HL-60 (cell line): Measurements from ENCODE around the gene FAM222B.

Source experiments
- CTCF ChIP-seq: IDR thresholded peaks from one replicate; pipeline ENCODE4 v1.5.1; 2011; ENCODE audit warnings: low read length, control low read depth, inconsistent platforms; ENCODE audit not compliant: insufficient read depth
- POLR2AphosphoS5 ChIP-seq: IDR thresholded peaks from 2 replicates; pipeline ENCODE4 v1.6.1; 2012; ENCODE audit warnings: low read depth
- REST ChIP-seq: IDR thresholded peaks from 2 replicates; pipeline ENCODE4 v1.6.1; 2012; ENCODE audit warnings: low read depth; ENCODE audit not compliant: insufficient replicate concordance

GRCh38 chr17:28737316-28737715 lies 105.3 kb downstream of the FAM222B start:
- TF ChIP-seq REST (no peak), POLR2AphosphoS5 (no peak), CTCF (no peak)
